ENCODE results near the gene PARD6A. TPM values are rescaled to one million over a fixed set of nuclear protein-coding genes. Genes with fewer than 3 reads are reported as not detected.

PARD6A gene
- total RNA-seq, 1 donor, result 3.0 TPM

DNA sequence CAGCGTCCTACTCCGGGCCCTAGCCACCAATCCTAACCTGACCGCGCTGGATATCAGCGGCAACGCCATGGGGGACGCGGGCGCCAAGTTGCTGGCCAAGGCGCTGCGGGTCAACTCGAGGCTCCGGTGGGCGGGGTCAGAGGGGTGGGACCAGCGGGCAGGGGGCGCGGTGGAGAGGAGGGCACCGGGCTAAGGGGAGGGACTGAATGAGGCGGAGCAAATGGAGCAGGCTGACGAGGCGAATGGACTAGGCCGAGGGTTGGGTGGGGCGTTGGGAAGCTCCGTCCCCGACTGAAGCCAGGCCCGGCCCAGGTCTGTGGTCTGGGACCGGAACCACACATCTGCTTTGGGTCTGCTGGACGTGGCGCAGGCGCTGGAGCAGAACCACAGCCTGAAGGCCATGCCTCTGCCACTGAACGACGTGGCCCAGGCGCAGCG lies 11.2 kb upstream of the PARD6A start:
- no peak overlapping the region for H3K4me3 ChIP-seq (ENCODE audit: low read length)
- H3K4me1 ChIP-seq (ENCODE audit: insufficient read depth, low read length), result peaks cover 11% of the 10 kb centered on the region
- H3K9me3 ChIP-seq (ENCODE audit: low read depth, low read length), result no peaks in the 10 kb centered on the region
- no peaks in the 10 kb centered on the region for H3K27me3 ChIP-seq (ENCODE audit: insufficient read depth, low read length)

DNA sequence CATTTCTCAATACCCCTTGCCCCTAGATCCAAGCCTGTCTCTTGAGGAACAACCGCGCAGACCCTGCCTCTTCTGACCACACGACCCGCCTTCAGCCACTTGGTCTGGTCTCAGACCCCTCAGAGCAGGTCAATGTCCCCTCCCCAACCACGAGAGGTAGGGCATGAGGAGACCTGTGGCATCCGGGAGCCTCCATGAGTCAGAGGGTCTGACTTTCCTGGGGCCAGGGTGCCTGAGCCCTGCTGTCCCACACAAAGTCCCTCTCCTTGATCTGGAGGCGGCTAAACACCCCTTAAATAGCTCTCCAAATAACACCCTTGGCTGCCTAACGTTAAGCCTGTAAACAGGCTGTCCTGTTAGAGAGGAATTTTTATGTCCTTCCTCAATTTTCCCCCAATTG lies 10.7 kb upstream of the PARD6A start:
- Histone ChIP-seq H3K9me3 (ENCODE audit: low read depth, low read length) (no peaks in the 10 kb centered on the region), H3K4me1 (ENCODE audit: insufficient read depth, low read length) (peaks cover 11% of the 10 kb centered on the region), H3K4me3 (ENCODE audit: low read length) (no peak overlapping the region), H3K27me3 (ENCODE audit: insufficient read depth, low read length) (no peaks in the 10 kb centered on the region)

DNA sequence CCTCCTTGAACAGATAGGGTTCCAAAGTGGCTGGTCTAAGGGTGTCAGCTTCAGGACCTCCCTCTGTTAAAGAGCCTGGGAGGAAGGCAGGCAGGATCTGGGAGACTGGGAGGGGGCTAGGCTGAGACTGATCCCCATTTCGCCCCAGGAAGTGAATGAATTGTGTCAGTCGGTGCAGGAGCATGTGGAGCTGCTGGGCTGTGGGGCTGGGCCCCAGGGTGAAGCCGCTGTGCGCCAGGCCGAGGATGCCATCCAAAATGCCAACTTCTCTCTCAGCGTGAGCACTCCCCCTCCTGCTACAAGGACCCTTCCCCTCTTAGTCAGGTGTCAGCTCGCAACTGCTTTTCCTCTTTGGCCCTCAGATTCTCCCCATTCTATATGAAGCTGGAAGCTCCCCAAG lies 9.7 kb upstream of the PARD6A start:
- no peak overlapping the region for H3K4me3 ChIP-seq (ENCODE audit: low read length)
- H3K9me3 ChIP-seq (ENCODE audit: low read depth, low read length), result no peaks in the 10 kb centered on the region
- peaks cover under 1% of the 10 kb centered on the region for H3K4me1 ChIP-seq (ENCODE audit: insufficient read depth, low read length)
- no peaks in the 10 kb centered on the region for H3K27me3 ChIP-seq (ENCODE audit: insufficient read depth, low read length)

DNA sequence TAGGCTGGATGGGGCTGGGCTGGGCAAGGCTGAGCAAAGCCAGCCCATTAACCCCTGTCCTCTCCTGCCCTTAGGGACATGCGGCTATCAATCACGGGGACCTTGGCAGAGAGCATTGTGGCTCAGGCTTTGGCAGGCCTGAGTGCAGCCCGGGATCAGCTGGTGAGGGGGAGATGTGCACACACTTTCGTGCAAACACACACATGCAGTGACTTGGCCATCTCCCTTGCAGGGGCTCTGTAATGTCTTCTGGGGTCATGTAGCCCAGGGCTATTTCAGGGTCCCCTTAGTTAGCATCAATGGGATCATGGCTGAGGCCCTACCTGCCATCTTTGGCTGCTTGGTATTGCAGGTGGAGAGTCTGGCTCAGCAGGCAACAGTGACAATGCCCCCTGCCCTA lies 8.9 kb upstream of the PARD6A start:
- Histone ChIP-seq H3K4me1 (ENCODE audit: insufficient read depth, low read length) (no peaks in the 10 kb centered on the region), H3K4me3 (ENCODE audit: low read length) (no peak overlapping the region), H3K9me3 (ENCODE audit: low read depth, low read length) (no peaks in the 10 kb centered on the region), H3K27me3 (ENCODE audit: insufficient read depth, low read length) (no peaks in the 10 kb centered on the region)

DNA sequence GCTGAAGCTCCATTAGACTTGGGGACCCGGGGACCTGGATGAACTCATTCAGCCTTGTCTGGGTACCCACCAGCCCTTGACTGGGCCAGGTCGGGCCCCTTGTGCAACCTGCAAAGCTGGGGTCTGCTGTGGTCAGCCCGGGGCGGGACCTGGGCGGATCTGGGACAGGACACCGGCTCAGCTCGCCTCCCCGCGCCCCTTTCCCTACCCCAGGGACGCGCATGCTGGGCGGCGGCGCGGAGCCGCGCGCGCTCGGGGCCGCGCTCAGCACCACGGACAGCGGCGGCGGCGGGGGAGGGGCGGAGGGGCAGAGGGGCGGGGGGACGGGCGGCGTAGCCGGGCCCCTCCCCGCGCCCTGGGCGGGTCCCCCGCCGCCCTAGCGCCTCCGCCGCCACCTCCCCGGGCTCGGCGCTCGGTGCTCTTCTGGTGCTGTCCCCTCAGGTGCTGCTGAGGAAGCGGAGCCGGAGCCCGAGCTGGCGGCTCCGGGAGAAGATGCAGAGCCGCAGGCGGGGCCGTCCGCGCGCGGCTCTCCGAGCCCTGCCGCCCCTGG lies 8.1 kb upstream of the PARD6A start:
- Histone ChIP-seq H3K4me1 (ENCODE audit: insufficient read depth, low read length) (no peaks in the 10 kb centered on the region), H3K27me3 (ENCODE audit: insufficient read depth, low read length) (no peaks in the 10 kb centered on the region), H3K4me3 (ENCODE audit: low read length) (no peak overlapping the region), H3K9me3 (ENCODE audit: low read depth, low read length) (no peaks in the 10 kb centered on the region)

DNA sequence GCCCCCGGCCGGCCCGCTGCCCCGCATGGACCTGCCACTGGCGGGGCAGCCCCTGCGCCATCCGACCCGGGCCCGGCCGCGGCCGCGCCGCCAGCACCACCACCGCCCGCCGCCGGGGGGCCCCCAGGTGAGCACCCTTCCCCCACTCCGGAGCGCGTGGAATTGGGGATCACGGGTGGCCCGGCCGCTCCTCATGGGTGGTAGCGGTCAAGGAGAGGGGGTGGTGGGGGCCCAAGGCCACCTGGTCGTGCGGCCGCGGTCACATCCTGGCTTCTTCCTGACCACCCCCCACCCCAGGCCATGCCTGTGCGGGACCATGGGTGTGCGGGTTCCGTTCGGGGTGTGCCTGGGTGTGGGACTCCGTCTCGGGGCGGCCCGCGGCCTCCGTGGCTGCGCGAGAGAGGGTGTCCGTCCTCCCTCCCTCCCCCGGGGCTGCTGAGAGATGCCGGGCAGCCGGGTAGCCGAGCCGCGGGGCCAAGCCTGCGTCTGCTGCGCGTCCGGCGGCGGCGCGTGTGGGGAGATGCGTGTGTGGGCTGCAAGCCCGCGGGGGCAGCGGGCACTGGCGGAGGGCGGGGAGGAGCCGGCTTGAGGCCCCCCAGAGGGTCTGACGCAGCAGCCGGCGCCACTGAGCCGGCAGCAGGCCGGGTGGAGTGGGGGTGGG lies 7.5 kb upstream of the PARD6A start:
- H3K4me1 ChIP-seq (ENCODE audit: insufficient read depth, low read length), result no peaks in the 10 kb centered on the region
- H3K9me3 ChIP-seq (ENCODE audit: low read depth, low read length), result no peaks in the 10 kb centered on the region
- no peak overlapping the region for H3K4me3 ChIP-seq (ENCODE audit: low read length)
- no peaks in the 10 kb centered on the region for H3K27me3 ChIP-seq (ENCODE audit: insufficient read depth, low read length)

DNA sequence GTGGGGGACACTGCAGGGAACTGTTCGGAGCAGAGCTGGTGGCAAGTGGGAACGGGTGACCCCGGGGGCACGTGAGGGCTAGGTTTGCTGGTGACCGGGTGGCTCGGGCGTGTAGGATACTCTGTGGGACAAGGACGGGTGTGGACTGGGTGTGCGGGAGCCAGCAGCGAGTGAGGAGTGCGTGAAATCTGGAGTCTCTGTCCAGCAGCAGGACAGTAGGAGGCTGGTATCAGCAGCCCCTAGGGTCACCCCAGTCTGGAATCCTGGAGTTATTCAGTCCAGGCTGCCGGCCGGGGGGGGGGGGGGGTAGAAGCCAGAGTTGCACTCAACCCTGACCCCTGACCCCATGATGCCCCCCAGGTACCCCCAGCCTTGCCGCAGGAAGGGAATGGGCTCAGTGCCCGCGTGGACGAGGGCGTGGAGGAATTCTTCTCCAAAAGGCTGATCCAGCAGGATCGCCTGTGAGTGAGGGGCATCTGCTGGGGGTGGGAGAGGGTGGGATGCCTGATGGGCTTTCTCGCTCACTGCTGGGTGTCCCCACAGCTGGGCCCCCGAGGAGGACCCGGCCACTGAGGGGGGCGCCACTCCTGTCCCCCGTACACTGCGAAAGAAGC lies 6.9 kb upstream of the PARD6A start:
- Histone ChIP-seq H3K27me3 (ENCODE audit: insufficient read depth, low read length) (no peaks in the 10 kb centered on the region), H3K4me3 (ENCODE audit: low read length) (no peak overlapping the region), H3K9me3 (ENCODE audit: low read depth, low read length) (no peaks in the 10 kb centered on the region), H3K4me1 (ENCODE audit: insufficient read depth, low read length) (peaks cover 3% of the 10 kb centered on the region)

DNA sequence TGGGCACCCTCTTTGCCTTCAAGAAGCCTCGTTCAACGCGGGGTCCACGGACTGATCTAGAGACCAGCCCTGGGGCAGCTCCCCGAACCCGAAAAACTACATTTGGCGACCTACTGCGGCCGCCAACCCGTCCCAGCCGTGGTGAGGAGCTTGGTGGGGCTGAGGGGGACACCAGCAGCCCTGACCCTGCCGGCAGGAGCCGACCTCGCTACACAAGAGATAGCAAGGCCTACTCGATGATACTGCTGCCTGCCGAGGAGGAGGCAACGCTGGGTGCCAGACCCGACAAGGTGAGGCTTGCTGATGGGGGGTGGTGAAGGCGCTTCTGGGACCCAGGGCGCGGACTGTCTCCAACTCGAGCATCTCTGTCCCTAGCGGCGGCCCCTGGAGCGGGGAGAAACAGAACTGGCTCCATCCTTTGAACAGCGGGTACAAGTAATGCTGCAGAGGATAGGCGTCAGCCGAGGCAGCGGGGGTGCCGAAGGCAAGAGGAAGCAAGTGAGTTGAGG lies 6.3 kb upstream of the PARD6A start:
- H3K9me3 ChIP-seq (ENCODE audit: low read depth, low read length), result no peaks in the 10 kb centered on the region
- H3K4me3 ChIP-seq (ENCODE audit: low read length), result no peak overlapping the region
- H3K4me1 ChIP-seq (ENCODE audit: insufficient read depth, low read length), result peaks cover 9% of the 10 kb centered on the region
- H3K27me3 ChIP-seq (ENCODE audit: insufficient read depth, low read length), result no peaks in the 10 kb centered on the region

DNA sequence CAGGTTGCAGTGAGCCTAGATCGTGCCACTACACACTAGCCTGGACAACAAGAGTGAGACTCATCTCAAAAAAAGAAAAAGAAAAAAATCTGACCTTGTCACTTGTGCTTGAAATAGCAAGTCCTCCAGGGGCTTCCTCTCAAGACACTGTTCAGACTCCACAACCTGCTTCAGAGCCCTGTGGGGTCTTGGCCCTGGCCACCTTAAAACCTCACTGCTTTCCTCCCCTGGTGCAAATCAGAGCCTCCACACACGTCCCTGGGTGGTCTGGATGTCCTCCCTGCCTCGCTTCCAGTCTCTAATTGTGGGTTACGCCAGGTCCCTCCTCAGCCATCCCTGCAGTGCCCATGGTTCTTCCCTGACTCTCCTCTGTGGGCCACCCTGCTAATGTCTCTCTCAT lies 5.4 kb upstream of the PARD6A start:
- H3K4me1 ChIP-seq (ENCODE audit: insufficient read depth, low read length), result peaks cover 13% of the 10 kb centered on the region
- H3K9me3 ChIP-seq (ENCODE audit: low read depth, low read length), result no peaks in the 10 kb centered on the region
- H3K27me3 ChIP-seq (ENCODE audit: insufficient read depth, low read length), result no peaks in the 10 kb centered on the region
- no peak overlapping the region for H3K4me3 ChIP-seq (ENCODE audit: low read length)

DNA sequence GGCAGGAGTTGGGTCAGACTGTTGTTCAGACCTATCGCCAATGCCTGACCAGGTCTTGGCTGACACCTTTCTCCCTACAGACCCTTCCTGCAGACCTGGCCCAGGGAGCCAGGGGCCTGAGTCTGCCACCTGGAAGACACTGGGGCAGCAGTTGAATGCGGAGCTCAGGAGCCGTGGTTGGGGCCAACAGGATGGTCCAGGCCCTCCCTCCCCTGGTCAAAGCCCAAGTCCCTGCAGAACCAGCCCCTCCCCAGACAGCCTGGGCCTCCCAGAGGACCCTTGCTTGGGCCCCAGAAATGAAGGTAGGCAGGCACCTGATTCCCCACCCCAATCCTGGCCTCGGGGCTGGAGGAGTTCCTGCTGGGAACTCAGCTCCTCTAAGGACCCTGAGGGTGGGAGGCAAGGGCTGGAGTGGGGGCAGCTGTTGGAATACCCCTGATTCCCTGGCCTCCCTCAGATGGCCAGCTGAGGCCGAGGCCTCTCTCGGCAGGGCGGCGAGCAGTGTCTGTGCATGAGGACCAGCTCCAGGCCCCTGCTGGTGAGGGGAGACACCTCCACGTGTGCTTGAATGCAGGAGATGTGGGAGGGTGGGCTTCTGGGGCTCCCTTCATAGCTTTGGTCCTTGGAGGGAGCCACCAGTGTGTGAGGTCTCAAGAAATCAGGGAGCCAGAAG lies 4.3 kb upstream of the PARD6A start:
- Histone ChIP-seq H3K4me1 (ENCODE audit: insufficient read depth, low read length) (peaks cover 19% of the 10 kb centered on the region), H3K27me3 (ENCODE audit: insufficient read depth, low read length) (no peaks in the 10 kb centered on the region), H3K9me3 (ENCODE audit: low read depth, low read length) (no peaks in the 10 kb centered on the region), H3K4me3 (ENCODE audit: low read length) (no peak overlapping the region)

DNA sequence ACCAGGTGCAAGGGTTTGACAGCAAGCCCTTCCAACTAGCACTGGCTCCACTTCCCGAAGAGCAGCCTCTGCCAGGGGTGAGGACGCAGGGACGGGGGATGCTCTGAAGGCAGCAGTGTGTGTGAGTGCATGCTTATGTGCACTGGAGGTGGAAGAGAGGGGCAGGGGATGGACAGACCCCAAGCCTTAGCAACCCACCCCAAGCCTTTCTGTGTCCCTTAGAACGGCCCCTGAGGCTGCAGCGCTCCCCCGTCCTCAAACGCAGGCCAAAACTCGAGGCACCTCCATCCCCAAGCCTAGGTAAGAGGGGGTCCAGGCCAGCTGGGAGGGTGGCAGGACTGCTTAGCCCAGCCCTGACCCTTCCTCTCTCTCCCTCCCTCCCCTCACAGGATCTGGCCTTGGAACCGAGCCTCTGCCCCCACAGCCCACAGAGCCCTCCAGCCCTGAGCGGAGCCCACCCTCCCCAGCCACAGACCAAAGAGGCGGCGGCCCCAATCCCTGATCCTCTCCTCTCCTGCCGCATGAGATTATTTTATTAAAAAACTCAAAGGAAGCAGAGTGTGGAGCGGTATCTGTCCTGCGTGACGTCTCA lies 3.6 kb upstream of the PARD6A start:
- Histone ChIP-seq H3K27me3 (ENCODE audit: insufficient read depth, low read length) (no peaks in the 10 kb centered on the region), H3K9me3 (ENCODE audit: low read depth, low read length) (no peaks in the 10 kb centered on the region), H3K4me3 (ENCODE audit: low read length) (no peak overlapping the region), H3K4me1 (ENCODE audit: insufficient read depth, low read length) (peaks cover 22% of the 10 kb centered on the region)

DNA sequence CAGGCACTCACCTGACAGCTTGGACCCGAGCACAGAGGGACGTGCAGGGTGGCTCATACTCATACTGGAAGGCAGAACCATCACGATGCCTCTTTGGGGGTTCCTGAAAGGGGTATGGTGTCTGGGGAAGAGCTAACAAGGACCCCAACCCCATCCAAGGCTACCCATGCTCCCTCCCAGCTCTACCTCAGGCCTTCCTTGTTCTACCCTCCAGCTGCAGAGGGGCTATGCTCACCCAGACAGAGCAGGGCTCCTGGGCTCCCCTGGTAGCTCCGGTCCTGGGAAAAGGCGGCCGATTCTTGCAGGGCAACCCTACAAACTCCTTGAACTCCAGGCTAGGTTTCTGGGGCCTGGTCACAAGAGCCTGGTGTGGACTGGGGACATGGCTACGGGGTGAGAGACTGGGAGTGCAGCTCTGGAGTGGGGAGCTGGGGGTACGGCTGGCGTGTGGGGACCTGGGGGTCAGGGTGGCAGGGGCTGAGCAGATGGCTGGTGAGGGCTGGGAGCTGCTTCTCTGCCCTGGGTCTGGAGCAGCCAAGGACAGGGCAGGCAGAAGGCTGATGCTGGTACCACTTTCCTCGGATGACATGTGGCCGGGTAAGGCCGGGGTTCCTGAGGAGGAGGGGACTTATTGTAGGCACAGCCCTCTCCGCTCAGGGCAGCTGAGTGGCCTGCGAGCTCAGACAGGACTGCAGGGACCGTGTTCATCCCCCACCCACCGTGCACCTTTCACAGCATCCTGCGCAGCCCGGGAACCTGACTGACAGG lies 2.8 kb upstream of the PARD6A start:
- Histone ChIP-seq H3K9me3 (ENCODE audit: low read depth, low read length) (no peaks in the 10 kb centered on the region), H3K27me3 (ENCODE audit: insufficient read depth, low read length) (no peaks in the 10 kb centered on the region), H3K4me3 (ENCODE audit: low read length) (no peak overlapping the region), H3K4me1 (ENCODE audit: insufficient read depth, low read length) (peaks cover 22% of the 10 kb centered on the region)

DNA sequence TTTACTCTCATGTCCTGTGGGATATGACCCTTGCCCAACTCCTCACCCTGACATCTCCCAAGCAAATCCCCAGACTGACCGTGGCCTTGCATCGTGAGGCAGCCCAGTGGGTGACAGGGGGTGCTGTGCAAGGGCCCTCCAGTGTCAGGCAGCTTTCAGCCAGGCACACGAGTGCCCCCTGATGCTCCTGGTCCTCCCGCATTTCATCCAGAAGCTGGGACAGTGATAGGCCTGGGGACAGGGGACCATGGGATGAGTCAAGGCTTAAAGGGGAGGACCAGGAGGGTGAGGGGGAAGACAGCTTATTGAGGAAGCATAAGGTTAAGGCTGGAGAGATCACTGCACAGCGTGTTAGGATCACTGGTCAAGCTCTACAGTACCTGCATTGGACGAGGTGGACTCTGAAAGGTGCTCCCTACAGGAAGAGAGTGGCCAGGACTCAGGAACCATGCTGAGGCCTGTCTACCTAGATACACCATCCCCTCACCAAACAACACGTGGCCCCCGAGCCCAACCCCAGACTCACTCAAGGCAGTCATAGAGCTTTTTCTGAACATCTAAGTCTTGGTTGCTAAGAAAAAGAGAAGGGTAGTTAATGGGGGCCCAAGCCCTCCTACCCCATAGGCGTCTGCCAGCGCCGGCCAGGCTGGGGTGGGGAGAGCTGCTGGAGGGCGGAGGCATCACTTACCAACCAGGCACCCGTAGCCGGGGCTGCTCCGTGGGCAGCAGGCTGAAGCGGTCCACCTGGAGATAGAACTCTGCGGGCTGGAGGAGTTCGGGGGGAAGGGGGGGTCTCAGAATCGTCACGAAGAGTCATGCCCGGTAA lies 1.7 kb upstream of the PARD6A start:
- Histone ChIP-seq H3K9me3 (ENCODE audit: low read depth, low read length) (no peaks in the 10 kb centered on the region), H3K4me1 (ENCODE audit: insufficient read depth, low read length) (peaks cover 22% of the 10 kb centered on the region), H3K4me3 (ENCODE audit: low read length) (peak overlapping the region; percentile 93), H3K27me3 (ENCODE audit: insufficient read depth, low read length) (no peaks in the 10 kb centered on the region)

Data from mononuclear cell (primary cell).